HT-29 (cell line): ENCODE measurements around the gene ITGA6. TPM values are rescaled to one million over a fixed set of nuclear protein-coding genes. Genes with fewer than 3 reads are reported as not detected.

Experiments
- DNase-seq: peaks from one replicate; pipeline ENCODE4 v3.0.0-alpha.2; 2015; ENCODE audit warnings: low spot score
- total RNA-seq: library from RNA; depleted of rRNA; stranded (reverse); fragments of >200 nt; shearing (Covaris generic); gene quantifications from 2 replicates; pipeline ENCODE4 v1.2.3, GENCODE V29; 2014

Gene ITGA6
- total RNA-seq, 1 experiment from 2014 or later, result 155 TPM

DNA sequence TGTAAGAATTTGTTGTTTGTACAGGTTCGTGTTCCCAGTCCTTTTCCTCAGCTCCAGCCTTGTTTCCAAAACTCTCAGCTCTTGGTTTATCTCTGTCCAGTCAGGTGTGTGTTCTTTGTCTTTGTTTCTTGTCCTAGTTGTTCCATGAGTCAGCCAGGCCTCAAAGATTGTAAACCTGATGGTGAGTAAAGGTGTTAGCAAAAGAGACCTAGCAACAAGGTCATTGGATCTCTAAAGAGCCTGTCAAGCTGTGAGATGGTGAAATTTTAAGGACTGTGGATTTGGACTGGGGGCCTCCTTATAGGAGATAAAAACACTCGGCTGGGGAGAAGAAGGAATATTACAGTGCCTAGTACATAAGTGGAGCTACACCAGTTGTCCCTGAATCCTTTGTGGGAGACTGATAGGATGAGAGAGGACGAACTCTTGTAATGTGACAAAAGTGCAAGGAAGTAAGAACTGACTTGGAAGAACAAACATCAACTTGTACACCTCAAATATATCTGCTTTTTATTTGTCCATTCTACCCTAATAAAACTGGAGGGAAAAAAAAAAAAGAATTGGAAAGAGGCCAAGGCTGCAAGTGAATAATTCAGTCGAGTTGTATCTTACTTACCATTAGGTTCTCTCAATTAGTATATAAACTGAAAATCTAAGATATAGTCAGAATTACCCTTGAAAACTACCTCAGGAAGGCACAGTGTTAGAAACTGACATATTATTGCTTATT is 37.2 kb downstream of the ITGA6 start:
- peak; percentile 78 for DNase-seq

DNA sequence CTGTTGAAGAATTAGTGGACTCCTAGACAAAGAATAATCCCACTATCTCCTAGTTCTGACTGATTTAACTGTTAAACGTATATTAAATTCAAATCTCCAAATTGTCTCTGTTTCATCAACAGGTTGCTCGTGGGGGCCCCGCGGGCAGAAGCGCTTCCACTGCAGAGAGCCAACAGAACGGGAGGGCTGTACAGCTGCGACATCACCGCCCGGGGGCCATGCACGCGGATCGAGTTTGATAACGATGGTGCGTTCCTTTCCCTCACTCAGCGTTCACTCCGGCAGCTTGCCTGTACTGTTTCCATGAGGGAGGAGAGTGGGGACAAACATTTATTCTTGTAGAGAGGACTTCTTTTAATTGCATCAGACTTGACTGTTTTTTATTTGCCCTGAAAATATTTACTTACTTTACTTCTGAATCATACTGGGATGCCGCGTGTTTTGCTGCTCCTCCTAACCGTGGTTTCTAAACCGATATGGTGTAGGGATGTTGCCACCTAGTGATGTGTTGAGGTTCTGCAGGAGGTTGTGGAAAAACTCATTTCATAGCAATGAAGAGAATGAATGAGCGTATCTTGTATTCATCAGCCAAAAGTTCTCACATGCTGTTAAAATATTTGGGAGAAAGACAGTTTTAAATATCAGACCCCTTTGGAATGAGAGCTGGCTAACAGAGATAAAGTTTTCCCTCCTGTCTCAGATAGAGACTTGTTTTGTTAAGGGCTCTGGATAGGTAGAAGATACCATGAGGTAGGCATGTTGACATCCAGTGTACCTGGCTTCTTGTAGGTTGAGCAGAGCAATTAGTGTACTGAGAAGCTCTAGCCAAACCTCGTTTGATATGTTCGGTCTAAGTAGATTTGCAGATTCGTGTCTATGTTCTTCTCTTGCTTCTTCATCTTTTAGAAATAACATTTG is 38.3 kb downstream of the ITGA6 start:
- DNase-seq, result peak; percentile 90

DNA sequence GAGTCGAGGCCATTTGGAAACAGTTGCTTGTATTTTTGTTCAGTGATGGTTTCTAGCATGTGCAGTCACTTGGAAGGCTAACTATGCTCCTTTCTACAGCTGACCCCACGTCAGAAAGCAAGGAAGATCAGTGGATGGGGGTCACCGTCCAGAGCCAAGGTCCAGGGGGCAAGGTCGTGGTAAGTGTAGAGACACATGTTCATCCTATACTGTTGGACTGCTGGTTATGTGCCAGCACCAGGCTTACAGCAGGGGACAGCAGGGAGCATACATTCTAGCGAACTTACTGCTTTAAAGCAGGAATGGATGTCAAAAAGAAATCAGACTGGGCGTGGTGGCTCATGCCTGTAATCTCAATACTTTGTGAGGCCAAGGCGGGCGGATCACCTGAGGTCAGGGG is 40.0 kb downstream of the ITGA6 start:
- no peak for DNase-seq

GRCh38 chr2:172470958-172471922 is 43.9 kb downstream of the ITGA6 start:
- DNase-seq, result no peak

DNA sequence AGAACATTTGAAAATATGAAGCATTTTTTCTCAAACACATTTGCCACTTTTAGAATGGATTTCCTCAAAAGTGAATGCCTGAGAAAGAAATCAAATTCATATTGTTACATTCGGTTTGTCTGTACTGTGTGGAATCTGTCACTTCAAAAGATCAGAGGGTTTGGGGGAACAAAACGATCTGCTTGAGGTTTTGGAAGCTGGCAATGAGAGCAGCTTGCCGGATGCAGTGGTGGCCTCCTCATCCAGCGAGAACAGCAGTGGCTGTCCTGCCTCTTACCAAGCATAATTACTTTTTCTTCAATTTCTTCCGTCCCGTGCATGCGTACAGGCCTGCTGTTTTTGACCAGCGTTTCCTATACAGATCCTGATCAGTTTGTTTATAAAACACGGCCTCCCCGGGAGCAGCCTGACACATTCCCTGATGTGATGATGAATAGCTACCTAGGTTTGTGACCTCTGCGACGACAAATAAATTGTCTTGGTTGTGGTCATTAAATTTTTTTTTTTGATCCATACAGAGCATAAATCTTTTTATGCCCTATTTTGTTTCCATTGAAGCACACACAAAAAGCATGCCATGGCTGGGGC is 45.2 kb downstream of the ITGA6 start:
- DNase-seq, result no peak

- no peak for DNase-seq
Observed at GRCh38 chr2:172473167-172473566, 45.8 kb downstream of the ITGA6 start.

DNA sequence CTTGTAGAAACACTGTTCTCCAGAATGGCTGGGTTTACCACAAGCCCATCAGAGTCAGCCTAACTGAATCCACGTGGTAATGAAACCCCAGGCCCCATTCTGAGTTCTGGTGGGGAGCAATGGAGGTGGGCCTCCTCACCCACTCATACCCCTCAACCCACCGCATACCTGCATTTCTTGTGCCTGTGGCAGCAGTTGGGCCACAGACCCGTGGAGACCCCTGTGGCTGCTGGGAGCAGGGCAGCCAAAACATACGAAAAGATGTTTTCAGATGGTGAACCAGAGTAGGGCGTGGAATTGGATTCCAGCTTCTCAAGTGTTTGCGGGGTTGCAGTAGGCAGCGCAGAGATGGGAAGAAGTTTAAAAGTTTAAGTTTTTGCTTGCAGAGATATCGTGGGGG is 51.0 kb downstream of the ITGA6 start:
- no peak for DNase-seq

DNA sequence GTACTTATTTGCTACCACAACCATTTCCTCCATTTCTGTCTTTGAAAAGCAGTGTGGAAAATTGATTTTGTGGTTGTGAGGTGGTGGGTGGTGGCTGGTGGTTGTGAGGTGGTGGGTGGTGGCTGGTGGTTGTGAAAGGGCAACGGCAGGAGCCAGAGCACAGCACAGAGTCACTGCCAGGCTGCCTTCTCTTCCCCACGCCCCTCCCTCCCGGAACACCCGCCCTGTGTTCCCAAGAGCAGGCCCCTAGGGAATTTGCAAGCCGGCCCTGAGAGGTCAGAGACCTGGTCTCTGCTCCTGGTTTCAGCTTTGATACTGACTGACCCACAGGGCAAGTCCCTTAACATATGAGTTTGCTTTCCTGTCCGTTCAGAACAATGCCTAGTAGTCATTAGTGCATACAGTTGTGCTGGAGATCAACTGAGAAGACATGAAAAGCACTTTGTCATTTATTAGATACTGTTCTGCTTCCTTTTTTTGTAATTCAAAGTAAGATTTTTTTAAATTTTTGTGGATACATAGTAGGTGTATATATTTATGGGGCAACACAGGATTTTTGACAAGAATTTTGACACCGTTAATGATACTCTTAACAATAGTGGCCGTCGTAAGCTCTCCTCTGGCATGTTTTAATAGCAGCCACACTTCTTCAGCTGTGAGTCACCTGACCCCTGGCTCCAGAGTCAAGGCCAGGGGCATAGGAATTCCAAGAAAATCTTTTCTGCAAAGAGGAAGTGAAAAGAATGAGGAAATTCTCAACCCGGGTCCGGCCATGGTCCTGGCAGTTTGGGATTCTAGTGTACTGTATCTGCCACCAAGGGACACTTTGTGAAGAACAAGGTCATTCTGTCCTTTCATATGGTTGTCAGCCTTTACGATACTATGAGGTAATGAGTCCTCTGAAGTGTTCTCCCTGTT is 53.2 kb downstream of the ITGA6 start:
- DNase-seq, result no peak

DNA sequence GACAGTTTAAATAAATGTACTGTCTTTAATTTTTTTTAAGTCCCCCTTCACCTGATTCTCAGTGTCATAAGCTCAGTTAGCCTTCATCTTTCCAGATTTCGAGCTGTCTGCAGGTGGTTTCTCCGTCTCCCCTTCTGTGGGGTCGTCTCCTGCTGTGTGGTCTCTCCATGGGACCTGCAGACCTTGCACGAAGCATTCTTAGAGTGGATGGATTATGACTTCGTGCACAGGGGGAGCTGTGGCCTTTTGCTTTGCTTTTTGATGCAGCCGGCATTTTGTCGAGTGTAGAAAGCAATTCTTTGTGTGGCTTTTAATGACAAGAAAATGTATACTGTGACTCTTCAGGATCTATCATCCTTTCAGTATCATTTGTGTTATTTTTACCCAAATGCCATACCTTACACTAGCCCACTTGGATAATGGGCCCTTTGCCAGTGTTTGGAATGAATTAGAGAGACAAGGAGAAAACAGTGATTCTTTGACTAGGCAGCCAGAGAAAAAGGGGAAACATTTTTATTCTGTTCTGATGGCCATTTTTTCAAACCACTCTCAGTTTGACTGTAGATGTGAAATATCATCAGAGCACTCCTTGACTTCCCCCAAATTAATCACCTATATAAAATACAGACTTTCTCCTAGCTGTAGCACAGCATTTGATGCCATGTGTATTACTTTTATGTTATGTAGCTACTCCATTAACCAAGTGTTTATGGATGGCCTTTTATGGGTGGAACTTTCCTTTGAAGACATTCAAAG is 54.3 kb downstream of the ITGA6 start:
- no peak for DNase-seq

- DNase-seq, result peak; percentile 57
Observed at GRCh38 chr2:172484253-172484652, 56.9 kb downstream of the ITGA6 start.

DNA sequence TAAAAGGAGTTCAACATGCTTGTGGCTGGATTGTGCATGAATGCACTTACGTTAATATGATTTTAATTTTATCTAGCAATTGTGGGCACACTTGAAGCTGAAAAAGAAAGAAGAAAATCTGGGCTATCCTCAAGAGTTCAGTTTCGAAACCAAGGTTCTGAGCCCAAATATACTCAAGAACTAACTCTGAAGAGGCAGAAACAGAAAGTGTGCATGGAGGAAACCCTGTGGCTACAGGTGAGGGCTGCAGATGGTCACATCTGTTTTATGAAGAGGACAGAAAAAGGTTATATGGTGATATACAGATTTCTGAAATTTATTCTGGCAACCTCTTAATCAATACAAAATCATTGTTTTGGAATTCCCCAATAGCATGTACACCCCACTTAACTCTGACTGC is 57.3 kb downstream of the ITGA6 start:
- no peak for DNase-seq

DNA sequence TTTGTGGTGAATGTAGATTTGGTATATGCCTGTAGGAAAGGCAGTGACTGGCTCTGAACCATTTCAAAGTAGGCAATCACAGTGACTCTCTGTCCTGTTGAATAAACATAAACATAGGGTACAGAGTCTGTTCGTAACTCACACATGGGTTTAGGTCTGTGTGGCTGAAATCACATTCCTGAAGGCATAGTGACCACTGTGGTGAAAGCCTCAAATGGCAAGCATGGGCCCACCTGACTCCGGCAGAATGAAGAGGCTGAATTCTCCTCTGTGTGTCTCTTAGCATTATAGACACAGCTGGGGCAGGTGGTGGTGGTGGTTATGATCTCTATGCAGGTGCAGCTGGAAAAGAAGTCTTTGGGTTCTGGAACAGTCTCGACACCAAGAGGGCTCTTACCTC is 61.2 kb downstream of the ITGA6 start:
- no peak for DNase-seq

GRCh38 chr2:172489681-172490080 is 62.3 kb downstream of the ITGA6 start:
- no peak for DNase-seq

- DNase-seq, result no peak
Observed at GRCh38 chr2:172496160-172496608, 68.8 kb downstream of the ITGA6 start.

DNA sequence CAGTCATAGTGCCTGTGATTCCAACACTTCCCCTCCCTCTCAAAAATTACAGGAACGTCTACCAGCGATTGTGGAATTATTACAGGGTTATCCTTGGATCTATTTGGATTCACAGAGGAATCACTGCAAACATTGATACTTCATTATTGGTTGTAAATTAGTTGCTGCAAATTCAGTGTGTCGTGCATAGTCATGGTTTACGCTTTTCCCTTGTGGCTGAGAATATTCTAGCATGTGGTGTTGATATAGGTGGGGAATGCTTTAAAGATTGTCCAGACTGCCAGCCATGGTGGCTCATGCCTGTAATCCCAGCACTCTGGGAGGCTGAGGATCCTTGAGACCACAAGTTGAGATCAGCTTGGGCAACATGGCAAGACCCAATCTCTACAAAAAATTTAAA is 79.8 kb downstream of the ITGA6 start:
- DNase-seq, result no peak

DNA sequence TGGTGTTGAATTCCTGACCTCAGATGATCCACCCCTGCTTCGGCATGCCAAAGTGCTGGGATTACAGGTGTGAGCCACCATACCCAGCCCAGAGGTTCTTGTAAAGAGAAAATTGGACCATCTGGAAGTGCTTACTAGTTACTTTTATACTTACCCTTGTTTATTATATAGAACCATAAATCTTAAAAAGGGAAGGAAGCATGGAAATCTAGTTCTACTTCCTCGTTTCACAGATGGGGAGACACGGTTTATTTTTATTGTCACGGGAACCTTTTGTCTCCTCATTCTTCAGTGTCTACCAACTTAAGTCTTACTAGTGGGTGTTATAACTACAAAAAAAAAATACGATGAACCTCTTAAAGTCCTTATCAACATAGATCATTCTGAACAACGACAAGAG is 82.7 kb downstream of the ITGA6 start:
- DNase-seq, result no peak

GRCh38 chr2:172510548-172510947 is 83.2 kb downstream of the ITGA6 start:
- no peak for DNase-seq

DNA sequence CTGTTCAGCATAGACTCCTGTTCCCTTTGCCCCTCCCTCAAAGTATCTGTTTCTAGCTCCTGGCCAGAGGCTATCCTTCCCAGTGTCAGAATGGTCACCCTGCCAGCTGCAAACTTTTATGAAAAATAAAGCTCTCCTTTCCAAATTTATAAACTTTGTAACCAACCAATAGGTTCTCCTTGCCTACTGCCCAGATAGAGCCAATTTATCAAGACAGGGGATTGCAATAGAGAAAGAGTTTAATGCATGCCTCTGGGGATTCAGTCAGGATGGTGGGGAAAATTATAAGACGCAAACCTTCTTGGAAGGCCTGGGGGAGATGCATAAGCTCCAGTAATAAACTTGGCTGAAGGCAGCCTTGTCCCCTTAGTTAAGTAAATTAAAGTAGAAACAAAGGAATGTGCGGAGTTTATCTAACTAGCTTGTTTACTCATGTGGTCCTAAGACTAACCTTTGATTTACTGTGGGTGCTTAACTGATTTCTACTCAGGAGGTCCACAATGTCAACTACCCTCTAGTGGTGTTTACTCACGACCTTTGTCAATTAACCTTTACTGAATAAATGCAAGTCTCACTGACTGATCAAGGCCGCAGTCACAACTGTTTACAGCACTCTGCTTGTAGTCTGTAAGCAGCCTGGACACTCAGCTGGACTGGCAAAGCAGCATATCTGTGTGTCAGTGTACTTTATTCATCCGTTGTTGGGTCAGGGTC is 85.6 kb downstream of the ITGA6 start:
- DNase-seq, result no peak

GRCh38 chr2:172513524-172513900 is 86.1 kb downstream of the ITGA6 start:
- DNase-seq, result no peak
